ENCODE results near the gene PKNOX2. TPM values are rescaled to one million over a fixed set of nuclear protein-coding genes. Genes with fewer than 3 reads are reported as not detected.

The PKNOX2 gene
- polyA plus RNA-seq, 2 of the 4 experiments (the other 2 are of a cell fraction) = not detected

GRCh38 chr11:125365196-125365931 is 200.8 kb downstream of the PKNOX2 start:
- ATAC-seq (no peak), DNase-seq (ENCODE audit: low read depth in 1 of 2, low spot score in 1 of 2) (no peak), FAIRE-seq (no peak)
- no peaks in the 10 kb centered on the region for H3K9me3 ChIP-seq
- WGBS (ENCODE audit: missing lambda C conversion rate) = 18% methylated on average over 7 of the region's 7 CpGs
- no peak overlapping the region for H3K4me2 ChIP-seq
- no peak overlapping the region for H3K27ac ChIP-seq
- TF ChIP-seq RFX5 (IDR thresholded peaks at IDR 0.05) (no peak), RNF2 (IDR thresholded peaks at IDR 0.05; ENCODE audit: borderline replicate concordance, low read depth) (no peak), FOSL2 (IDR thresholded peaks at IDR 0.05) (no peak), FOSL2 (CRISPR knock-in tag; IDR thresholded peaks at IDR 0.05) (no peak), JUNB (IDR thresholded peaks at IDR 0.05) (no peak), NPAS2 (CRISPR knock-in tag; IDR thresholded peaks at IDR 0.05; ENCODE audit: borderline replicate concordance) (no peak), RAD21 (conservative IDR thresholded peaks at IDR 0.05 in 1 of 2, IDR thresholded peaks at IDR 0.05 in 1 of 2) (no peak), NR3C1 (IDR thresholded peaks at IDR 0.05) (no peak), USF2 (IDR thresholded peaks at IDR 0.05) (no peak), JUN (IDR thresholded peaks at IDR 0.05) (no peak), HOXB13 (CRISPR knock-in tag; IDR thresholded peaks at IDR 0.05; ENCODE audit: low read depth) (no peak), E2F6 (IDR thresholded peaks at IDR 0.05; ENCODE audit: borderline replicate concordance, low read depth) (no peak), POLR2A (IDR thresholded peaks at IDR 0.05; ENCODE audit: low read length) (no peak), REST (IDR thresholded peaks at IDR 0.05) (no peak), CTCF (IDR thresholded peaks at IDR 0.05) (no peak), BCL3 (IDR thresholded peaks at IDR 0.05) (no peak), RARB (CRISPR knock-in tag; IDR thresholded peaks at IDR 0.05) (no peak), CBX8 (IDR thresholded peaks at IDR 0.05) (no peak), ZFP36 (IDR thresholded peaks at IDR 0.05; ENCODE audit: borderline replicate concordance, partially characterized antibody) (no peak), ZC3H11A (IDR thresholded peaks at IDR 0.05) (no peak)
- no peak overlapping the region for H3K4me3 ChIP-seq
- CTCF ChIA-PET = no interaction called here
- H3K4me1 ChIP-seq = no peaks in the 10 kb centered on the region
- POLR2A ChIA-PET = no interaction called here

All from A549 (cell line).